Trophoblast cell (in vitro differentiated cells and primary cell): ENCODE results near the gene EIF4G1.

Source experiments
- DNase-seq, 2 donors: peaks; one replicate each; pipeline ENCODE4 v3.0.0-alpha.2; 2016
- H2AFZ ChIP-seq: 2 replicates; pipeline ENCODE4 v1.6.1; 2013; ENCODE audit warnings: low read length, moderate library complexity, mild to moderate bottlenecking; ENCODE audit not compliant: insufficient read depth, poor library complexity
- H2AK5ac ChIP-seq: 2 replicates; pipeline ENCODE4 v1.6.1; 2013; ENCODE audit warnings: mild to moderate bottlenecking, low read length
- H2BK120ac ChIP-seq: 2 replicates; pipeline ENCODE4 v1.6.1; 2013; ENCODE audit warnings: low read length, mild to moderate bottlenecking, moderate library complexity; ENCODE audit not compliant: insufficient read depth, poor library complexity
- H2BK12ac ChIP-seq: 2 replicates; pipeline ENCODE4 v1.6.1; 2013; ENCODE audit warnings: mild to moderate bottlenecking, low read length, moderate library complexity
- H2BK5ac ChIP-seq: 2 replicates; pipeline ENCODE4 v1.6.1; 2013; ENCODE audit warnings: low read length, low read depth, moderate library complexity, mild to moderate bottlenecking; ENCODE audit not compliant: poor library complexity
- H3K14ac ChIP-seq: 2 replicates; pipeline ENCODE4 v1.6.1; 2013; ENCODE audit warnings: mild to moderate bottlenecking, low read length
- H3K18ac ChIP-seq: 2 replicates; pipeline ENCODE4 v1.6.1; 2013; ENCODE audit warnings: mild to moderate bottlenecking, low read length
- H3K23ac ChIP-seq: 2 replicates; pipeline ENCODE4 v1.6.1; 2013; ENCODE audit warnings: low read length
- H3K27ac ChIP-seq: 2 replicates; pipeline ENCODE4 v1.5.1; 2013; ENCODE audit warnings: low read depth, mild to moderate bottlenecking, inconsistent platforms, low read length, moderate library complexity
- H3K27me3 ChIP-seq: 2 replicates; pipeline ENCODE4 v1.6.1; 2013; ENCODE audit warnings: inconsistent platforms, mild to moderate bottlenecking, low read length, moderate library complexity; ENCODE audit not compliant: insufficient read depth
- H3K36me3 ChIP-seq, 2 experiments: 1 replicate in 1 of 2; 2 replicates in 1 of 2; pipeline ENCODE4 v1.6.1; 2013; ENCODE audit warnings: low read length in 2 of 2, mild to moderate bottlenecking in 2 of 2, moderate library complexity in 1 of 2; ENCODE audit not compliant: insufficient read depth in 2 of 2, control insufficient read depth in 1 of 2
- H3K4ac ChIP-seq: 2 replicates; pipeline ENCODE4 v1.6.1; 2013; ENCODE audit warnings: low read depth, mild to moderate bottlenecking, low read length, moderate library complexity
- H3K4me1 ChIP-seq, 2 experiments: 1 replicate in 1 of 2; 2 replicates in 1 of 2; pipeline ENCODE4 v1.6.1; 2013; ENCODE audit warnings: low read length in 2 of 2, mild to moderate bottlenecking in 2 of 2, moderate library complexity in 1 of 2; ENCODE audit not compliant: insufficient read depth in 2 of 2, control insufficient read depth in 1 of 2
- H3K4me2 ChIP-seq: 2 replicates; pipeline ENCODE4 v1.6.1; 2013; ENCODE audit warnings: inconsistent platforms, mild to moderate bottlenecking, low read length, moderate library complexity
- H3K4me3 ChIP-seq: 2 replicates; pipeline ENCODE4 v1.5.1; 2013; ENCODE audit warnings: mild to moderate bottlenecking, low read depth, low read length, inconsistent platforms
- H3K79me1 ChIP-seq: one replicate; pipeline ENCODE4 v1.6.1; 2013; ENCODE audit warnings: low read length
- H3K79me2 ChIP-seq: 2 replicates; pipeline ENCODE4 v1.6.1; 2013; ENCODE audit warnings: low read length, mild to moderate bottlenecking; ENCODE audit not compliant: control insufficient read depth, insufficient read depth, poor library complexity
- H3K9ac ChIP-seq: 2 replicates; pipeline ENCODE4 v1.6.1; 2013; ENCODE audit warnings: mild to moderate bottlenecking, low read length
- H3K9me3 ChIP-seq: 2 replicates; pipeline ENCODE4 v1.6.1; 2013; ENCODE audit warnings: low read depth, mild to moderate bottlenecking, control low read depth, inconsistent platforms, low read length; ENCODE audit not compliant: insufficient read depth
- H4K12ac ChIP-seq: 2 replicates; pipeline ENCODE4 v1.6.1; 2013; ENCODE audit warnings: low read depth, mild to moderate bottlenecking, low read length, moderate library complexity
- H4K8ac ChIP-seq: 2 replicates; pipeline ENCODE4 v1.6.1; 2013; ENCODE audit warnings: low read depth, mild to moderate bottlenecking, low read length, moderate library complexity
- H4K91ac ChIP-seq: one replicate; pipeline ENCODE4 v1.6.1; 2013; ENCODE audit warnings: low read depth, mild to moderate bottlenecking, low read length, moderate library complexity
- WGBS: extraction: QIAGEN DNeasy Blood & Tissue Kit; methylation state at CpG from one replicate; pipeline ENCODE4 v1.1.7; 2013; ENCODE audit warnings: missing lambda C conversion rate; ENCODE audit not compliant: insufficient read length, insufficient coverage; ENCODE audit errors: extremely low coverage; 5-methylcytosine and 5-hydroxymethylcytosine counted together

The EIF4G1 gene

DNA sequence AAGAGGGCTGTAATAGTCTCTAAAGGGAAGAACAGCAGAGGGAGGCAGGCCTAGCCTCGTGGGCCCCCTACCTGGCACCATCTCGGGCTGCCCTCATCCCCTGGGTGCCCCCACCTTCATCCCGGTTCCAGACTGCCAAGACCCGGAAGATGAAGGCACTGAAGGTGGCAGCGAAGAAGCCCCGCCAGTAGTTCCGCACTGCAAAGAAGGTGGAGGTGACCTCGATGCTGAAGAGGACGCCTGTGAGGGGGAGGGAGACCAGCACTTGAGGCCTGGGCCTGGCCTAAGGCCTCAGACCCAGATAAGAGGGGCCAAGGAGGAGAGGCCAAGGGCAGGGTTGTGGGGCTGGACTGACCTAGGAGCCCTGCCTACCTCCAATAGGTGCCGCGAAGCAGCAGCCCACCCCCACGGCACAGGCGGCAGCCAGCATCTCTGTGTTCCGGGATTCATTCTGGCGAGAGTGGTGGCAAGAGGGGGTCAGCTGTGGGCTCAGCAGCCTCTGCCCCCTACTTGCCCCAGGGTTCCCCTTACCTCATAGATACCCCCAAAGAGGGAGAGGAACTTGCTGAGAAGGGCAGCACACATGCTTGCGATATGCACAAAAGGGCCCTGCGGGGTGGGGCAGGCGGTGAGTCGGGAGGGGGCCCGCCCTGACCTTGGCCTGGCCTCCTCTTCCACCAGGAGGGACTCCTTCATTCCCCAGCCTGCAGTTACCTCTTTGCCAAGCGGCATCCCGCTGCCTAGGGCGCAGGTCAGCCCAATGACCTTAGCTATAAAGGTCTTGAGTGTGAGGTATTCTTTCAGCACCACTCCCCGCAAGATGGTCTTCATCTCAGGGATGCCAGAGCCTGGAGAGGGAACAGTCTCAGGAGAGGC lies 43.1 kb downstream of the EIF4G1 start:
- peaks cover 2% of the 10 kb centered on the region for H3K9me3 ChIP-seq
- peaks cover 10% of the 10 kb centered on the region for H3K79me2 ChIP-seq
- no peak overlapping the region for H4K12ac ChIP-seq
- no peak overlapping the region for H3K4ac ChIP-seq
- H3K36me3 ChIP-seq, result peaks cover 5 to 8% of the 10 kb centered on the region in 2 experiments
- DNase-seq, result no peak
- H3K23ac ChIP-seq, result no peak overlapping the region
- no peak overlapping the region for H4K91ac ChIP-seq
- H2BK5ac ChIP-seq, result no peak overlapping the region
- no peak overlapping the region for H3K27ac ChIP-seq
- no peak overlapping the region for H2AFZ ChIP-seq
- peaks cover 7 to 9% of the 10 kb centered on the region in 2 experiments for H3K4me1 ChIP-seq
- H3K18ac ChIP-seq, result no peak overlapping the region
- no peak overlapping the region for H2BK120ac ChIP-seq
- WGBS, result no CpG with 5 or more reads among the region's 24 CpGs
- no peak overlapping the region for H3K9ac ChIP-seq
- no peak overlapping the region for H2BK12ac ChIP-seq
- no peak overlapping the region for H2AK5ac ChIP-seq
- no peak overlapping the region for H3K4me3 ChIP-seq
- no peak overlapping the region for H3K4me2 ChIP-seq
- H3K79me1 ChIP-seq, result peaks cover 10% of the 10 kb centered on the region
- no peak overlapping the region for H4K8ac ChIP-seq
- H3K14ac ChIP-seq, result no peak overlapping the region
- no peaks in the 10 kb centered on the region for H3K27me3 ChIP-seq

DNA sequence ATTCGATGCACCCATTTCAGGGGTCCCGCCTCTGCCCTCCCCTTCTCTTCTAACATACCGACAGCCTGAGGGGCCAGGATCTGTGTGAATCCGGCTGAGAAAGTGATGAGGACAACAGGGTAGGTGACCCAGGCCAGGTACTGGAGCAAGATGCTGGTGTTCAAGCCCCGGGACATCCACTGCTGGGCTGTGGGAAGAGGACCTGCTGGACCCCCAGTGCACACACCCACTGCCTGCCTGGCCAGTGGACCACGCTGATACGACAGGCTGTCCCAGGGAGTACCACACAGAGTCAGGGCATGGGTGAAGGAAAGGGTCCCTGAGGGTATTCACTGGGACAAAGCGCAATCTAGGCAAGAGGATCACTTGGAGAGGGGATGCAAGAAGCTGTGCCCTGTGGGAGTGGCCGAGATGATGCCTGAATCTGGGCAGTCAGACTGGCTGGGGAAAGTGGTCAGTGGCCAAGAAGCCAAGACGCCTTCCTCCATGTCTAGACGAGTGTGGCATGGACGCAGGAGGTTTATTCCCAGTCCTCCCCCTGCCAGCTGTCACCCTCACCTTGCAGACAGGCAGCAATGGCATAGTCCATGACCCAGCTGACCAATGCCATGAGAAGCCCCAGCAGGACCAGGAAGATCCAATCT lies 43.8 kb downstream of the EIF4G1 start:
- Histone ChIP-seq H3K4me1 (peaks cover 7 to 9% of the 10 kb centered on the region in 2 experiments), H4K91ac (no peak overlapping the region), H3K27me3 (no peaks in the 10 kb centered on the region), H3K23ac (no peak overlapping the region), H2AK5ac (no peak overlapping the region), H4K12ac (no peak overlapping the region), H3K27ac (no peak overlapping the region), H4K8ac (no peak overlapping the region), H2BK5ac (no peak overlapping the region), H3K14ac (no peak overlapping the region), H3K4me3 (no peak overlapping the region), H3K79me2 (peaks cover 12% of the 10 kb centered on the region), H2BK12ac (no peak overlapping the region), H3K18ac (no peak overlapping the region), H3K4ac (no peak overlapping the region), H3K9ac (no peak overlapping the region), H3K4me2 (no peak overlapping the region), H3K79me1 (peaks cover 14% of the 10 kb centered on the region), H3K9me3 (peaks cover 2% of the 10 kb centered on the region), H2BK120ac (no peak overlapping the region), H2AFZ (no peak overlapping the region), H3K36me3 (peaks cover 3 to 8% of the 10 kb centered on the region in 2 experiments)
- no peak for DNase-seq
- no CpG with 5 or more reads among the region's 12 CpGs for WGBS

DNA sequence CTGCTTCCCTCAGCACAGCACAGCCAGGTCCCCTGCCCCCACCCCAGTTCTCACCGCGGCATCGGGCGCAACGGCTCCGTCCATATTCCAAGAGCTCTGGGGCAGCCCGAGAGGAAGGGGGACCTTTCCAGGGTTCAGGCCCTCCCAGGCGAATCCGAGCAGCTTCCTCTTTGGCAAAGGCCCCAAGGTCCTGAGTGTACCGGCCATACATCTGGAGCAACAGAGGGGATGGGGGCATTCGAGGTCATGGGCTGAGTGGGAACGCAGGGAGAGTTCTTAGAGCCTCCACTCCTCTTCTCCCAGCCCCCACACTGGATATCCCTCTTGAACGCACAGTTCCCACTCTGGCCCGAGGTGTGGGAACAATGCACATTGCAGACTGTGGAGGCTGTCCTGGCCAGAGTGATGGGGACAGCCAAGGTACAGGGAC lies 44.5 kb downstream of the EIF4G1 start:
- H3K18ac ChIP-seq, result no peak overlapping the region
- peaks cover 3 to 8% of the 10 kb centered on the region in 2 experiments for H3K36me3 ChIP-seq
- H2BK5ac ChIP-seq, result no peak overlapping the region
- no peak overlapping the region for H3K4ac ChIP-seq
- no peak overlapping the region for H3K23ac ChIP-seq
- no peak overlapping the region for H2BK120ac ChIP-seq
- peaks cover 13% of the 10 kb centered on the region for H3K79me2 ChIP-seq
- H3K9me3 ChIP-seq, result peaks cover 2% of the 10 kb centered on the region
- H2BK12ac ChIP-seq, result no peak overlapping the region
- no peak overlapping the region for H3K9ac ChIP-seq
- peaks cover 7 to 9% of the 10 kb centered on the region in 2 experiments for H3K4me1 ChIP-seq
- no peak overlapping the region for H4K91ac ChIP-seq
- no peak overlapping the region for H3K4me3 ChIP-seq
- no peak overlapping the region for H2AFZ ChIP-seq
- H3K79me1 ChIP-seq, result peaks cover 16% of the 10 kb centered on the region
- H2AK5ac ChIP-seq, result no peak overlapping the region
- H3K4me2 ChIP-seq, result no peak overlapping the region
- no peak overlapping the region for H4K8ac ChIP-seq
- H4K12ac ChIP-seq, result no peak overlapping the region
- no CpG with 5 or more reads among the region's 14 CpGs for WGBS
- H3K27ac ChIP-seq, result no peak overlapping the region
- DNase-seq, result no peak
- no peaks in the 10 kb centered on the region for H3K27me3 ChIP-seq
- H3K14ac ChIP-seq, result no peak overlapping the region

DNA sequence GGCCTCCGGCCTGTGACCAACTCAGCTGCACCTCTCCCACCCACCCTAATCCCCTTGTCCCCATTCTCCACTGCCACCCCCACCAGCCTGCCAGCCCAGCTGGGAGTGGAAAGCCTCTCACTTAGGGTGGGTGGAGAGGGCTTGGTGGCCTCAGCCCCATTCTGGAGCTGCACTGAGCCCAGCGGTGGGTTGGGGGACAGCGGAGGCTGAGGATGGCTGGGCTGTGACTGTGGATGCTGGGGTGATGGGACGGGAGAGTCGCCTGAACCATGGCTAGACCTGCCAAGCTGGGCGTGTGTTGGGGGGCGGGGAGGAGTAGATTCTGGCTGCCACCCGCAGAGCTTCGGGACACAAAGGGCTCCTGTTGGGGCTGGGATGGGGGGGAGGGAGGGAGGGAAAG lies 45.2 kb downstream of the EIF4G1 start:
- Histone ChIP-seq H3K23ac (no peak overlapping the region), H3K18ac (no peak overlapping the region), H3K27me3 (no peaks in the 10 kb centered on the region), H3K4me1 (peaks cover 7 to 9% of the 10 kb centered on the region in 2 experiments), H2BK5ac (no peak overlapping the region), H3K79me2 (peaks cover 13% of the 10 kb centered on the region), H4K12ac (no peak overlapping the region), H3K4me3 (no peak overlapping the region), H2AK5ac (no peak overlapping the region), H3K14ac (no peak overlapping the region), H3K4me2 (no peak overlapping the region), H3K36me3 (peaks cover 5 to 8% of the 10 kb centered on the region in 2 experiments), H3K9me3 (no peaks in the 10 kb centered on the region), H2AFZ (no peak overlapping the region), H3K79me1 (peaks cover 16% of the 10 kb centered on the region), H2BK12ac (no peak overlapping the region), H3K9ac (no peak overlapping the region), H3K4ac (no peak overlapping the region), H2BK120ac (no peak overlapping the region), H4K8ac (no peak overlapping the region), H3K27ac (no peak overlapping the region), H4K91ac (no peak overlapping the region)
- no peak for DNase-seq
- WGBS, result no CpG with 5 or more reads among the region's 9 CpGs
